Measurements from ENCODE around the gene PNPLA2. TPM values are rescaled to one million over a fixed set of nuclear protein-coding genes. Genes with fewer than 3 reads are reported as not detected.

The PNPLA2 gene
- total and polyA plus RNA-seq, 2 of the 8 experiments (the other 6 are each of a cell fraction or from before 2014, with no cell fraction given): 30.9 to 62.1 TPM

- TF ChIP-seq USF2 (IDR thresholded peaks at IDR 0.05; ENCODE audit: low read length) (no peak), TAF7 (optimal IDR thresholded peaks at IDR 0.05; ENCODE audit: borderline replicate concordance, low read depth, low read length) (no peak), POU5F1 (IDR thresholded peaks at IDR 0.05; ENCODE audit: low read depth, low read length) (no peak)
These were observed 23.7 kb upstream of the PNPLA2 start (continued) for GRCh38 chr11:794766-795633.

All from H1 (cell line).